ENCODE results near the gene C10orf71. TPM values are rescaled to one million over a fixed set of nuclear protein-coding genes. Genes with fewer than 3 reads are reported as not detected.
A peak's percentile ranks its signal among the peaks of the same experiment; 100 is the strongest.

Gene C10orf71
- polyA plus RNA-seq, 4 donors = under 0.01 to 0.16 TPM; not detected in 2

GRCh38 chr10:49362596-49363260 lies 63.8 kb downstream of the C10orf71 start:
- WGBS, 3 donors = 67 to 75% (median 75%) methylated on average over 10 of the region's 10 CpGs
- DNase-seq (peak; percentile 11 to 14), FAIRE-seq (no peak)
- no peak overlapping the region for H3K4me3 ChIP-seq (ENCODE audit: low read depth in 1 of 3, low read length in 3 of 3)
- no peaks in the 10 kb centered on the region for H3K36me3 ChIP-seq (ENCODE audit: control insufficient read depth in 3 of 3, insufficient read depth in 2 of 3, low read depth in 1 of 3, low read length in 3 of 3)
- peaks cover 0 to 3% (median 0%) of the 10 kb centered on the region in 3 donors for H3K27me3 ChIP-seq (ENCODE audit: control insufficient read depth in 3 of 3, insufficient read depth in 3 of 3, low read length in 3 of 3)
- no peak overlapping the region for H3K27ac ChIP-seq (ENCODE audit: low read depth in 1 of 3, low read length in 2 of 3)
- H3K4me1 ChIP-seq (ENCODE audit: control insufficient read depth in 3 of 3, insufficient read depth in 2 of 3, low read depth in 1 of 3, low read length in 2 of 3) = no peaks in the 10 kb centered on the region
- H3K9me3 ChIP-seq (ENCODE audit: control insufficient read depth in 2 of 2, insufficient read depth in 1 of 2, low read depth in 1 of 2, low read length in 1 of 2) = no peaks in the 10 kb centered on the region

GRCh38 chr10:49363309-49364031 lies 64.5 kb downstream of the C10orf71 start:
- Histone ChIP-seq H3K27me3 (ENCODE audit: control insufficient read depth in 3 of 3, insufficient read depth in 3 of 3, low read length in 3 of 3) (peaks cover 0 to 3% (median 0%) of the 10 kb centered on the region in 3 donors), H3K9me3 (ENCODE audit: control insufficient read depth in 2 of 2, insufficient read depth in 1 of 2, low read depth in 1 of 2, low read length in 1 of 2) (no peaks in the 10 kb centered on the region), H3K27ac (ENCODE audit: low read depth in 1 of 3, low read length in 2 of 3) (no peak overlapping the region), H3K4me1 (ENCODE audit: control insufficient read depth in 3 of 3, insufficient read depth in 2 of 3, low read depth in 1 of 3, low read length in 2 of 3) (no peaks in the 10 kb centered on the region), H3K4me3 (ENCODE audit: low read depth in 1 of 3, low read length in 3 of 3) (no peak overlapping the region), H3K36me3 (ENCODE audit: control insufficient read depth in 3 of 3, insufficient read depth in 2 of 3, low read depth in 1 of 3, low read length in 3 of 3) (no peaks in the 10 kb centered on the region)
- DNase-seq (no peak), FAIRE-seq (no peak)
- WGBS, 3 donors = 81 to 87% (median 83%) methylated on average over 8 of the region's 8 CpGs

GRCh38 chr10:49364051-49364450 lies 65.1 kb downstream of the C10orf71 start:
- no peak overlapping the region for H3K4me3 ChIP-seq (ENCODE audit: low read depth in 1 of 3, low read length in 3 of 3)
- DNase-seq (no peak), FAIRE-seq (no peak)
- WGBS, 3 donors = 73 to 81% (median 77%) methylated on average over 5 of the region's 5 CpGs
- no peaks in the 10 kb centered on the region for H3K4me1 ChIP-seq (ENCODE audit: control insufficient read depth in 3 of 3, insufficient read depth in 2 of 3, low read depth in 1 of 3, low read length in 2 of 3)
- H3K36me3 ChIP-seq (ENCODE audit: control insufficient read depth in 3 of 3, insufficient read depth in 2 of 3, low read depth in 1 of 3, low read length in 3 of 3) = no peaks in the 10 kb centered on the region
- H3K27ac ChIP-seq (ENCODE audit: low read depth in 1 of 3, low read length in 2 of 3) = no peak overlapping the region
- H3K9me3 ChIP-seq (ENCODE audit: control insufficient read depth in 2 of 2, insufficient read depth in 1 of 2, low read depth in 1 of 2, low read length in 1 of 2) = no peaks in the 10 kb centered on the region
- H3K27me3 ChIP-seq (ENCODE audit: control insufficient read depth in 3 of 3, insufficient read depth in 3 of 3, low read length in 3 of 3) = peaks cover 0 to 3% (median 0%) of the 10 kb centered on the region in 3 donors

GRCh38 chr10:49364747-49365146 lies 65.8 kb downstream of the C10orf71 start:
- DNase-seq = no peak
- WGBS, 3 donors = 87 to 90% (median 89%) methylated on average over 8 of the region's 8 CpGs
- no peaks in the 10 kb centered on the region for H3K9me3 ChIP-seq (ENCODE audit: control insufficient read depth in 2 of 2, insufficient read depth in 1 of 2, low read depth in 1 of 2, low read length in 1 of 2)

DNA sequence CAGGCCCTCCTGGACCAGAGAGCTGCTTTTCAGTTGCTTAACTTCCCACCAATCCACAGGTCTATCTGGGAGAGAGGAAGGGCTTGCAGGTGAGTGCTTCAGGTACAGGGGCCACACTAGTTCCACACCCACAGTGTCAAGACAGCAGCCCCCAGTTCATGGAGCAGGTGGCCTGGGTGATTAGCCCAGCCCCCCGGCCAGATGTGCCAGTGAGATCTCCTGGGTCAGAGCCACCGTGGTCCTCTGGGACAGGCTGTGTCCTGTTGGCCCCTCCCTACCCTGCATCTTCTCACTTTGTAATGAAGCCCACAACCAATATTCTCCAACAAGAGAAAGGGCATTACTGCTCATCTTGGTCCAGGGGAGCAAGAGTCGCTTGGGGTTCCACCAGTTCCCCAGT lies 66.3 kb downstream of the C10orf71 start:
- H3K27ac ChIP-seq (ENCODE audit: low read depth in 1 of 3, low read length in 2 of 3) = no peak overlapping the region
- 72 to 81% (median 81%) methylated on average over 3 of the region's 3 CpGs for WGBS, 3 donors
- H3K27me3 ChIP-seq (ENCODE audit: control insufficient read depth in 3 of 3, insufficient read depth in 3 of 3, low read length in 3 of 3) = peaks cover 0 to 5% (median 0%) of the 10 kb centered on the region in 3 donors
- H3K9me3 ChIP-seq (ENCODE audit: control insufficient read depth in 2 of 2, insufficient read depth in 1 of 2, low read depth in 1 of 2, low read length in 1 of 2) = no peaks in the 10 kb centered on the region
- H3K36me3 ChIP-seq (ENCODE audit: control insufficient read depth in 3 of 3, insufficient read depth in 2 of 3, low read depth in 1 of 3, low read length in 3 of 3) = no peaks in the 10 kb centered on the region
- no peak for FAIRE-seq
- no peaks in the 10 kb centered on the region for H3K4me1 ChIP-seq (ENCODE audit: control insufficient read depth in 3 of 3, insufficient read depth in 2 of 3, low read depth in 1 of 3, low read length in 2 of 3)
- H3K4me3 ChIP-seq (ENCODE audit: low read depth in 1 of 3, low read length in 3 of 3) = no peak overlapping the region
- no peak for DNase-seq

More at GRCh38 chr10:49364747-49365146, 65.8 kb downstream of the C10orf71 start:
- no peaks in the 10 kb centered on the region for H3K4me1 ChIP-seq (ENCODE audit: control insufficient read depth in 3 of 3, insufficient read depth in 2 of 3, low read depth in 1 of 3, low read length in 2 of 3)
- H3K4me3 ChIP-seq (ENCODE audit: low read depth in 1 of 3, low read length in 3 of 3) = no peak overlapping the region
- peaks cover 0 to 3% (median 0%) of the 10 kb centered on the region in 3 donors for H3K27me3 ChIP-seq (ENCODE audit: control insufficient read depth in 3 of 3, insufficient read depth in 3 of 3, low read length in 3 of 3)
- FAIRE-seq = no peak
- no peaks in the 10 kb centered on the region for H3K36me3 ChIP-seq (ENCODE audit: control insufficient read depth in 3 of 3, insufficient read depth in 2 of 3, low read depth in 1 of 3, low read length in 3 of 3)
- H3K27ac ChIP-seq (ENCODE audit: low read depth in 1 of 3, low read length in 2 of 3) = no peak overlapping the region

- DNase-seq (no peak), FAIRE-seq (no peak)
- H3K9me3 ChIP-seq (ENCODE audit: control insufficient read depth in 2 of 2, insufficient read depth in 1 of 2, low read depth in 1 of 2, low read length in 1 of 2) = no peaks in the 10 kb centered on the region
- H3K4me1 ChIP-seq (ENCODE audit: control insufficient read depth in 3 of 3, insufficient read depth in 2 of 3, low read depth in 1 of 3, low read length in 2 of 3) = no peaks in the 10 kb centered on the region
- no peak overlapping the region for H3K4me3 ChIP-seq (ENCODE audit: low read depth in 1 of 3, low read length in 3 of 3)
- WGBS, 3 donors = 79 to 83% (median 82%) methylated on average over 23 of the region's 23 CpGs
- no peaks in the 10 kb centered on the region for H3K36me3 ChIP-seq (ENCODE audit: control insufficient read depth in 3 of 3, insufficient read depth in 2 of 3, low read depth in 1 of 3, low read length in 3 of 3)
- H3K27me3 ChIP-seq (ENCODE audit: control insufficient read depth in 3 of 3, insufficient read depth in 3 of 3, low read length in 3 of 3) = peaks cover 0 to 5% (median 0%) of the 10 kb centered on the region in 3 donors
- H3K27ac ChIP-seq (ENCODE audit: low read depth in 1 of 3, low read length in 2 of 3) = no peak overlapping the region
These were observed 66.9 kb downstream of the C10orf71 start for GRCh38 chr10:49365675-49366415.

DNA sequence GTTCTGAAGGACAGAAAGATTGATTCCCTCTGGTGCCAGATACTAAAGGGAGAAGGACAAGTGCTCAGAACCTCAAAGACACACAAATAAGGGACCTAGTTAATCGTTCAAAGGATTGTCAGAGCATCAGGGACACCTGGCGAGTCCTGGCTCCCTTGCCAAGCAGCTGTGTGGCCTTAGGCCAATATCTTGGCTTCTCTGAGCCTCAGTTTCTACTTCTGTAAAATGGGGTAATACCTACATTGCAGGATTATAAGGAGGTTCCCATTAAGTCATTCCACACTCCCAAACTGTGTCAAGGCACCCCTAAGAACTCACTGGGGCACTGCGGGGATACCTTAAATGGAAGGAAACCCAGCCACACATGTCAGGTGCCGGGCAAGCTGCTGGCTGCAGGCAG lies 67.5 kb downstream of the C10orf71 start:
- no peak for FAIRE-seq
- 60 to 79% (median 64%) methylated on average over 4 of the region's 4 CpGs for WGBS, 3 donors
- H3K27ac ChIP-seq (ENCODE audit: low read depth in 1 of 3, low read length in 2 of 3) = no peak overlapping the region

GRCh38 chr10:49367600-49367999 lies 68.6 kb downstream of the C10orf71 start:
- H3K27ac ChIP-seq (ENCODE audit: low read depth in 1 of 3, low read length in 2 of 3) = no peak overlapping the region
- DNase-seq (no peak), FAIRE-seq (no peak)
- WGBS, 3 donors = 22 to 40% (median 29%) methylated on average over 5 of the region's 5 CpGs
- no peaks in the 10 kb centered on the region for H3K9me3 ChIP-seq (ENCODE audit: control insufficient read depth in 2 of 2, insufficient read depth in 1 of 2, low read depth in 1 of 2, low read length in 1 of 2)
- H3K4me1 ChIP-seq (ENCODE audit: control insufficient read depth in 3 of 3, insufficient read depth in 2 of 3, low read depth in 1 of 3, low read length in 2 of 3) = no peaks in the 10 kb centered on the region
- no peaks in the 10 kb centered on the region for H3K36me3 ChIP-seq (ENCODE audit: control insufficient read depth in 3 of 3, insufficient read depth in 2 of 3, low read depth in 1 of 3, low read length in 3 of 3)
- peaks cover 0 to 5% (median 0%) of the 10 kb centered on the region in 3 donors for H3K27me3 ChIP-seq (ENCODE audit: control insufficient read depth in 3 of 3, insufficient read depth in 3 of 3, low read length in 3 of 3)
- no peak overlapping the region for H3K4me3 ChIP-seq (ENCODE audit: low read depth in 1 of 3, low read length in 3 of 3)

More for the DNA sequence above, 67.5 kb downstream of the C10orf71 start:
- Histone ChIP-seq H3K4me1 (ENCODE audit: control insufficient read depth in 3 of 3, insufficient read depth in 2 of 3, low read depth in 1 of 3, low read length in 2 of 3) (no peaks in the 10 kb centered on the region), H3K27me3 (ENCODE audit: control insufficient read depth in 3 of 3, insufficient read depth in 3 of 3, low read length in 3 of 3) (peaks cover 0 to 5% (median 0%) of the 10 kb centered on the region in 3 donors), H3K9me3 (ENCODE audit: control insufficient read depth in 2 of 2, insufficient read depth in 1 of 2, low read depth in 1 of 2, low read length in 1 of 2) (no peaks in the 10 kb centered on the region), H3K36me3 (ENCODE audit: control insufficient read depth in 3 of 3, insufficient read depth in 2 of 3, low read depth in 1 of 3, low read length in 3 of 3) (no peaks in the 10 kb centered on the region), H3K4me3 (ENCODE audit: low read depth in 1 of 3, low read length in 3 of 3) (no peak overlapping the region)
- no peak for DNase-seq
